ENCODE measurements around the gene CHODL.

DNA sequence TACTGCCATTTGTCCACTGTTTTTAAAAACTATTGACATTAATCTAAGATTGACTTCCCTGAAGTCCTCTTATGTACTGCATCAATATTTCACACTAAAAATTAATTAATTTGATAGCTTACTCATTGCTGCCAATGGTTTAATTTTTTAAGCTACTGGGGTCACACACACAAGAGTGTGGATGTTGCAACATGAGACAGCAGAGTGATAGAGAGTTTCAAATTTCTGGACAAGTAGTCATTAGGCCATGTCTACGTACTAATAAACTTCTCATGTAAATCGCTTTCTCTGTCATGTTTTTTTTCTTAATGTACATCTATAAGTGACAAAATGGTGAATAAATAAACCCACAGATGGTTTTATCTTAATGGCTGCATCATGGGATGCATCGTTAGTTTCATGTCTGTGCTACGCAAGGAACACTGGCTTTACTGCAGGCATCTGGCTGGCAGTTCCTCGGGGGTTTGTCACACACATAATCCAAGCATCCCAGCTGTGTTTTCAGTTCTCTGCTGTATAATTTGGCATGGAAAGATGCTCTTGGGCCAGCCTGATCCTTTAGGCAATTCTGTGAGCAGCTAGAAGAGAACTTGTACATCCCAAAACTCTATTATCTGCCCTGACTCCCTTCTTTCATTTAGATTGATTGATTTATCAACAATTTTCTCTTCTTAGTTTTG is 16.4 kb upstream of the CHODL start:
- TF ChIP-seq POLR2A (IDR thresholded peaks at IDR 0.05), result no peak
- TF ChIP-seq, protein P1, sequence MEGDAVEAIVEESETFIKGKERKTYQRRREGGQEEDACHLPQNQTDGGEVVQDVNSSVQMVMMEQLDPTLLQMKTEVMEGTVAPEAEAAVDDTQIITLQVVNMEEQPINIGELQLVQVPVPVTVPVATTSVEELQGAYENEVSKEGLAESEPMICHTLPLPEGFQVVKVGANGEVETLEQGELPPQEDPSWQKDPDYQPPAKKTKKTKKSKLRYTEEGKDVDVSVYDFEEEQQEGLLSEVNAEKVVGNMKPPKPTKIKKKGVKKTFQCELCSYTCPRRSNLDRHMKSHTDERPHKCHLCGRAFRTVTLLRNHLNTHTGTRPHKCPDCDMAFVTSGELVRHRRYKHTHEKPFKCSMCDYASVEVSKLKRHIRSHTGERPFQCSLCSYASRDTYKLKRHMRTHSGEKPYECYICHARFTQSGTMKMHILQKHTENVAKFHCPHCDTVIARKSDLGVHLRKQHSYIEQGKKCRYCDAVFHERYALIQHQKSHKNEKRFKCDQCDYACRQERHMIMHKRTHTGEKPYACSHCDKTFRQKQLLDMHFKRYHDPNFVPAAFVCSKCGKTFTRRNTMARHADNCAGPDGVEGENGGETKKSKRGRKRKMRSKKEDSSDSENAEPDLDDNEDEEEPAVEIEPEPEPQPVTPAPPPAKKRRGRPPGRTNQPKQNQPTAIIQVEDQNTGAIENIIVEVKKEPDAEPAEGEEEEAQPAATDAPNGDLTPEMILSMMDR (IDR thresholded peaks at IDR 0.05), result no peak
